KOPT-K1 (cell line): ENCODE results near the gene TMC3.

ENCODE experiments used
- H3K27ac ChIP-seq: fragments of 200-600 bp; sonication (generic); 2 replicates; pipeline ENCODE4 v1.5.1; 2016; ENCODE audit warnings: antibody characterized with exemption, mild to moderate bottlenecking, low read depth, low read length; ENCODE audit not compliant: poor library complexity, severe bottlenecking
- H3K36me3 ChIP-seq: fragments of 200-600 bp; sonication (generic); 2 replicates; pipeline ENCODE4 v1.5.1; 2017; ENCODE audit warnings: antibody characterized with exemption, mild to moderate bottlenecking, low read length, moderate library complexity; ENCODE audit not compliant: insufficient read depth
- H3K9me3 ChIP-seq: fragments of 200-600 bp; sonication (generic); 2 replicates; pipeline ENCODE4 v1.5.1; 2017; ENCODE audit warnings: antibody characterized with exemption, low read length, mild to moderate bottlenecking; ENCODE audit not compliant: insufficient read depth, poor library complexity, severe bottlenecking

Gene TMC3

DNA sequence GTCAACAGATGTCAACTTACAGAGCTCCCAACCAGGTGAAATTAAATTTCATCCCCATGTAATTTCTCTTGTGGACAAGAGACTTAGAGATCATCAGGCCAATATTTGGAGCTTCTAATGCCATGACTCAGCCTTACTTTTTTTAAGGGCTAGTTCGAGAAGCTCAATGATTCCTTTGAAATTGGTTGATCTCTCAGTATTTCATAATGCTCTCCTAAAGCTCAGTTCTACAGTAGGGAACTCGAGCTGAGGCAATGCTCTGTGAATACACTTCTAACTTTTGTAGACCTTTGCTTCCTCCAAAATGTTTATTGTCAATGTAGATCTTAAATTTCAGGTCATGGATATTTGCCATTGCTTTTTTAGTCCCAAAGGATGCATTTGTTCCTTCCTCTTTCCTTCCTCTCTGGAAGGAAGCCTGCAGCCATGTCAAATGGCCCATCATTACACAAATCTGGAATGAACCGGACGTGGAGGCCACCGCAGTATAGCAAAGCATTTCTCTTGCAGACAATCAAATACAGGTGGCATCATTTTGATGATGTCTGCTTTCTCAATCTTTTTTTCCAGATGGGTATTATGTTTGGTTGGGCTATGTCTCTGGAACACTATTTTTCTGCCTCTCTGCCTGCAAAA, 78.4 kb downstream of the TMC3 start:
- peaks cover 18% of the 10 kb centered on the region for H3K36me3 ChIP-seq

DNA sequence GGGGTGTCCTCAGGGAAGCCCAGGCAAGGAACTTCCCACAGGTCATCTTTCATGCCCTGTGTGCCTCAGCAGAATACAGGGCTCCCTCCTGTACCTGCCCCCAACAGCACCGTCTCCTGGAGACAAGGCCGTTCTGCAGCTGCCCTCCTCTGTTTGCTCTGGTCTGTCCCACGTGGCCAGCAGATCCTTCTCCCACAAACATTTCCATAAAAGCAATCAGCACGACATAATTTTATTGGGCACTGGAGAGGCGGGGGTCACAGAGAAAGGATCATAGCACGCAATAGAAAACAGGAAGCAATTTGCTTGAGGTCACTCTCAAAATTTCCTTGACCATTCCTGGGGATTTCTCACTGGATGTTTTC, 79.5 kb downstream of the TMC3 start:
- Histone ChIP-seq H3K27ac (peak overlapping the region; percentile 98), H3K36me3 (peaks cover 7% of the 10 kb centered on the region), H3K9me3 (no peaks in the 10 kb centered on the region)

More for the DNA sequence above, 78.4 kb downstream of the TMC3 start:
- Histone ChIP-seq H3K27ac (peak overlapping the region; percentile 98), H3K9me3 (no peaks in the 10 kb centered on the region)

DNA sequence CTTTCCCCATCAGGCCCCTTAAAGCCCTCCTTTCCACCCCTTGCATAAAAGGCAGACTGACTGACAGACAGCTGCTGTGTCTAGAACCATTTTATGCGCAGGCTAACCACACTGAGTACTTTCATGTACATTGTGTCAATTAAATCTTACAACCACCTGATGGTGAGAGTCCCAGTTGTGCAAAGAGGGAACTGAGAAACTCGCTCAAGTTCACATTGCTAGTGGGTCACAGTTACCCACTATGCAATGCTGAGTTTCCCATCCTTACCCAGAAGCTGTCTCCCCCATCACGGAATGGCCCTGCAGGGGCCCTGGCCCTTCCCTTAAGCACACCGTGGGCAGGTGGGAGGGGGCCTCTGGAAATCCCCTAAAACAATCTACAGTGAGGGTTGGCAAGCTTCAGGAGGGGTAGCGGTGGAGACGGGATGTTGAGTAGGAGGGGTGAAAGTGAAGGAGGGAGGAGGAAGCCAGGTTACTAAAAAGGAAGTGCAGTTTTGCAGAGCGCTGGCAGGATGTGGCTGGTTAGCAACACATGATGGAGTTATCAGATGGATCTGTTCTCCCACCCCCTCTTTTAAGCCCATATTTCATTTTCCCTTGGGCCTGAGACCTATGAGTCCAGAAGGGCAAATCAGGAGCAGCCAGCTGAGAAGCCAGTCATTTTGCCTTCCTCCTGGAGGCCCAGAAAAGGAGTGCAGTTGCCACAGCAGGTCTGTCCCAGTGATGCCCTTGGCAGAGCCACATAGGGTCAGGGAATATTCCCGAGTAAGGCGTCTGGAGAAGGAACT, 80.1 kb downstream of the TMC3 start:
- H3K9me3 ChIP-seq: no peaks in the 10 kb centered on the region
- H3K27ac ChIP-seq: peak overlapping the region; percentile 98
- H3K36me3 ChIP-seq: peaks cover 2% of the 10 kb centered on the region; the same call in 1 of the 2 replicates

DNA sequence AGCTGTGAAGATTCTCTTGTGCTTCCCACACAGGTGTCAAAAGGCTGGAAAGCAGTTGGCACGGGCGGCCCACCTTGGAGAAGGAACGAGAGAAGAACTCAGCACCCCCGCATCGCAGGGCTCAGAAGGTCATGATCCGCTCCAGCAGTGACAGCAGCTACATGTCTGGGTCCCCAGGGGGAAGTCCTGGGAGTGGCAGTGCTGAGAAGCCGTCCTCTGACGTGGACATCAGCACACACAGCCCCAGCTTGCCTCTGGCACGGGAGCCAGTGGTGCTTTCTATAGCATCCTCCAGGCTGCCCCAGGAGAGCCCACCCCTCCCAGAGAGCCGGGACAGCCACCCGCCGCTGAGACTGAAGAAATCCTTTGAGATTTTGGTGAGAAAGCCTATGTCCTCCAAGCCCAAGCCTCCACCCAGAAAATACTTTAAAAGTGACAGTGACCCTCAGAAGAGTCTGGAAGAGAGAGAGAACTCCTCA, 81.5 kb downstream of the TMC3 start:
- Histone ChIP-seq H3K27ac (peak overlapping the region; percentile 98), H3K9me3 (no peaks in the 10 kb centered on the region), H3K36me3 (no peaks in the 10 kb centered on the region)

DNA sequence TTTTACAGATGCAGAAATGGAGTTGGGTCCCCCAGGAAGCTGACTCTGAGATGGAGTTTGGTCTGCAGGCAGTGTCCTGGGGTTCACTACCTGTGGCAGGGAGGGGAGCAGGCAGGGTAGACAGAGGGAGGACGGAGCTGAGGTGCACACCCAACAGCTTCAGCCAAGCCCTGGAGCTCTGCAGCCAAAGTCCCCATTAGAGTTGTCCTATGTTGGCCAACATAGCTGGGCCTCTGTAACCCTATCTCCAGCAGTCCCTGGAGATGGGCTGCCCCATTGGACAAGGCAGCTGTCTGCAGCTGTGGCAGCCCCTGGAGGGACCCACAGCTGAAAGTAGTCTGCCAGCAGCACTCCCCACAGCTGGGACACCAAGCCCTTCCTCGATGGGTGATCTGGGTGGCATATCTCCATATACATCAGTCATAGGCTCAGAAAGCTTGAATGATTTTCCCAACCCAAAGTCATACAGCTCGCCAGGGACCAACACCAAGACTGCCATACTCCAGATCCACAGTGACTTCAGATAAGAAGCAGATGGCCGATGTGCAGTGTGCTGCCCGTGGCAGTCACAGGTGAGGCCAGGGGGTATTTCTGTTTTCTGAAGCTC, 82.0 kb downstream of the TMC3 start:
- peak overlapping the region; percentile 98 for H3K27ac ChIP-seq
- no peaks in the 10 kb centered on the region for H3K36me3 ChIP-seq
- no peaks in the 10 kb centered on the region for H3K9me3 ChIP-seq

- Histone ChIP-seq H3K9me3 (no peaks in the 10 kb centered on the region), H3K27ac (no peak overlapping the region), H3K36me3 (no peaks in the 10 kb centered on the region)
These were observed 84.1 kb downstream of the TMC3 start for GRCh38 chr15:81289910-81290309.

DNA sequence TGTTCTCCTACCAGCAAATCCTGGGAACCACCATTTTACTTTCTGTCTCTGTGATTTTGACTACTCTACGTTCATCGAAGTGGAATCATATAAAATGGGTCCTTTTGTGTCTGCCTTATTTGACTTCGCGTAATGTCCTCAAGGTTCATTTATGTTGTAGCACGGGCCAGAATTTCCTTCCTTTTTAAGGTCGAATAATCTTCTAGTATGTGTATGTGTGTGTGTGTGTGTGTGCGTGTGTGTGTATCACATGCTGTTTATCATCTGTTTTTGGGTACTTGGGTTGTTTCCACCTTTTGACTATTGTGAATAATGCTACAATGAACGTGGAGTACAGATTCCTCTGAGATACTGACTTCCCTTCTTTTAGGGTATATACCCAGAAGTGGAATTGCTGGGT, 85.4 kb downstream of the TMC3 start:
- H3K36me3 ChIP-seq: no peaks in the 10 kb centered on the region
- no peak overlapping the region for H3K27ac ChIP-seq
- H3K9me3 ChIP-seq: no peaks in the 10 kb centered on the region

- H3K27ac ChIP-seq: no peak overlapping the region
- H3K9me3 ChIP-seq: no peaks in the 10 kb centered on the region
- H3K36me3 ChIP-seq: no peaks in the 10 kb centered on the region
These were observed 86.0 kb downstream of the TMC3 start for GRCh38 chr15:81288040-81288439.

DNA sequence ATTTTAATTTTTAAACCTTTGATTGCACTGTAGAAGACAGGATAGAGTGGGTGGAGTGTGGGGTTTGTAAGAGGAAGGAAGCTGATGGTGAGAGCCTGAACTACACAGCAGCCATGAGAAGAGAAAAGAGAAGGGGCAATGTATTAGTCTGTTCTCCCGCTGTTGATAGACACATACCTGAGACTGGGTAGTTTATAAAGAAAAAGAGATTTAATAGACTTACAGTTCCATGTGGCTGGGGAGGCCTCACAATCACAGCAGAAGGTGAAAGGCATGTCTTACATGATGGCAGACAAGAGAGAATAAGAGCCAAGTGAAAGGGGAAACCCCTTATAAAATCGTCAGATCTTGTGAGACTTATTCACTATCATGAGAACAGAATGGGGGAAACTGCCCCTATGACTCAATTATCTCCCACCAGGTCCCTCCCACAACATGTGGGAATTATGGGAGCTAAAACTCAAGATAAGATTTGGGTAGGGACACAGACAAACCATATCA, 87.3 kb downstream of the TMC3 start:
- H3K27ac ChIP-seq: peak overlapping the region; percentile 13
- H3K36me3 ChIP-seq: no peaks in the 10 kb centered on the region
- H3K9me3 ChIP-seq: no peaks in the 10 kb centered on the region

- Histone ChIP-seq H3K27ac (no peak overlapping the region), H3K36me3 (no peaks in the 10 kb centered on the region), H3K9me3 (no peaks in the 10 kb centered on the region)
These were observed 88.6 kb downstream of the TMC3 start for GRCh38 chr15:81285461-81285860.

GRCh38 chr15:81284256-81285031, 89.6 kb downstream of the TMC3 start:
- H3K36me3 ChIP-seq: no peaks in the 10 kb centered on the region
- no peak overlapping the region for H3K27ac ChIP-seq
- no peaks in the 10 kb centered on the region for H3K9me3 ChIP-seq

GRCh38 chr15:81282911-81283310, 91.1 kb downstream of the TMC3 start:
- no peak overlapping the region for H3K27ac ChIP-seq
- H3K9me3 ChIP-seq: no peaks in the 10 kb centered on the region
- no peaks in the 10 kb centered on the region for H3K36me3 ChIP-seq

DNA sequence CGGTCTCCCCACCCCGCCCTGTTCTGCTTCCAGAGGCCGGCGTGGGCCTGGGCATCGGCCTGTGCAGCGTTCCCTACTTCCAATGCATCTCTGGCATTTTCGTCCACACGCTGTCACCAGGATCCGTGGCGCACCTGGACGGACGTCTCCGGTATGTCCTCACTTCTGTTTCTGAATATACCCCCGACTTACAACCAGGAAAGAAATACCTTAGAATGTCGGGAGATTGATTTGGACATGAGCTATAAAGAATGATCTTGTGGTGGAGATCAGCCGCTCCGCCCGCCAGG, 91.5 kb downstream of the TMC3 start:
- Histone ChIP-seq H3K9me3 (peaks cover 3% of the 10 kb centered on the region), H3K36me3 (no peaks in the 10 kb centered on the region), H3K27ac (no peak overlapping the region)

GRCh38 chr15:81281766-81282605, 92.0 kb downstream of the TMC3 start:
- Histone ChIP-seq H3K27ac (no peak overlapping the region), H3K9me3 (peaks cover 8% of the 10 kb centered on the region), H3K36me3 (no peaks in the 10 kb centered on the region)
